H1 (cell line): ENCODE measurements around the gene CACNB2. TPM values are rescaled to one million over a fixed set of nuclear protein-coding genes. Genes with fewer than 3 reads are reported as not detected.

Source experiments
- CTCF ChIA-PET: fragments of 300-600 bp; sonication (Branson Sonifier 250); formaldehyde crosslinking; loops from one replicate; lab custom pipeline; 2021; ENCODE audit not compliant: partially characterized antibody; lab: Charles Lee
- POLR2A ChIA-PET: fragments of 300-600 bp; sonication (Branson Sonifier 250); formaldehyde crosslinking; loops from one replicate; lab custom pipeline; 2021; ENCODE audit warnings: inconsistent platforms; ENCODE audit not compliant: partially characterized antibody; lab: Charles Lee
- DNase-seq, 2 experiments: peaks; one replicate each; pipeline versions ENCODE4 v3.0.0 to v3.0.0-alpha.2; 2010 to 2022; ENCODE audit warnings: low spot score in 2 of 2, low read depth in 1 of 2, mixed read lengths in 1 of 2
- FAIRE-seq: peaks from 2 replicates; lab custom pipeline; 2011; peaks lifted over from hg19 to GRCh38; lab: Jason Lieb, UNC
- H2AFZ ChIP-seq: 2 replicates; pipeline ENCODE4 v1.8.1; 2012; ENCODE audit warnings: low read length, inconsistent platforms
- H2AK5ac ChIP-seq: 2 replicates; pipeline ENCODE4 v1.6.1; 2013; ENCODE audit warnings: low read depth, low read length
- H2BK120ac ChIP-seq: replicated peaks from 2 replicates; pipeline ENCODE3; 2013; ENCODE audit warnings: low read depth, low read length, inconsistent platforms
- H2BK12ac ChIP-seq: 2 replicates; pipeline ENCODE4 v1.6.1; 2013; ENCODE audit warnings: low read depth, low read length
- H2BK15ac ChIP-seq: 2 replicates; pipeline ENCODE4 v1.6.1; 2013; ENCODE audit warnings: low read length
- H2BK20ac ChIP-seq: 2 replicates; pipeline ENCODE4 v1.6.1; 2013; ENCODE audit warnings: low read length
- H2BK5ac ChIP-seq: 2 replicates; pipeline ENCODE4 v1.6.1; 2013; ENCODE audit warnings: low read depth, low read length
- H3K14ac ChIP-seq: 2 replicates; pipeline ENCODE4 v1.6.1; 2013; ENCODE audit warnings: inconsistent platforms; ENCODE audit not compliant: insufficient read length
- H3K18ac ChIP-seq: 2 replicates; pipeline ENCODE4 v1.6.1; 2013; ENCODE audit warnings: low read length; ENCODE audit errors: extremely low read depth
- H3K23ac ChIP-seq: 2 replicates; pipeline ENCODE4 v1.6.1; 2013; ENCODE audit warnings: inconsistent platforms; ENCODE audit not compliant: insufficient read length
- H3K23me2 ChIP-seq: 2 replicates; pipeline ENCODE4 v1.6.1; 2013; ENCODE audit warnings: low read depth, low read length
- H3K27ac ChIP-seq: 2 replicates; pipeline ENCODE4 v1.6.1; 2011; ENCODE audit warnings: low read depth, low read length, inconsistent platforms
- H3K27me3 ChIP-seq, 4 experiments: replicated peaks in 1 of 4; 1 replicate in 1 of 4; 2 replicates in 3 of 4; pipeline versions ENCODE4 v1.6.1 to v1.8.1; 2011 to 2013; ENCODE audit warnings: low read length in 3 of 4, mild to moderate bottlenecking in 3 of 4, inconsistent platforms in 2 of 4, mixed read lengths in 2 of 4, moderate library complexity in 1 of 4; ENCODE audit not compliant: control insufficient read depth in 3 of 4, insufficient read depth in 3 of 4; ENCODE audit errors: extremely low read depth in 1 of 4
- H3K36me3 ChIP-seq, 4 experiments: 2 replicates each; pipeline versions ENCODE4 v1.6.1 to v1.8.1; 2011 to 2013; ENCODE audit warnings: mild to moderate bottlenecking in 4 of 4, low read length in 3 of 4, moderate library complexity in 2 of 4, control low read depth in 1 of 4, inconsistent platforms in 1 of 4; ENCODE audit not compliant: insufficient read depth in 4 of 4, control insufficient read depth in 2 of 4
- H3K4ac ChIP-seq: replicated peaks from 2 replicates; pipeline ENCODE3; 2013; ENCODE audit warnings: low read length, low read depth, mixed read lengths, inconsistent platforms; ENCODE audit not compliant: insufficient read length
- H3K4me1 ChIP-seq, 4 experiments: replicated peaks in 1 of 4; 1 replicate in 1 of 4; 2 replicates in 3 of 4; pipeline versions ENCODE4 v1.6.1 to v1.8.1; 2011 to 2013; ENCODE audit warnings: low read length in 3 of 4, inconsistent platforms in 2 of 4, mixed read lengths in 1 of 4; ENCODE audit not compliant: insufficient read depth in 4 of 4, control insufficient read depth in 3 of 4
- H3K4me2 ChIP-seq, 2 experiments: 2 replicates each; pipeline versions ENCODE4 v1.6.1 to v1.8.1; 2011 to 2013; ENCODE audit warnings: low read depth in 2 of 2, low read length in 2 of 2, control low read depth in 1 of 2, inconsistent platforms in 1 of 2, mild to moderate bottlenecking in 1 of 2; ENCODE audit not compliant: insufficient read depth in 1 of 2
- H3K4me3 ChIP-seq, 4 experiments: fragments of 200-600, 300-600 bp in 1 of 4; sonication (generic), shearing (Covaris generic), sonication (Bioruptor Twin) in 1 of 4; 2 replicates each; pipeline versions ENCODE4 v1.5.1 to v1.8.1; 2011 to 2016; ENCODE audit warnings: low read length in 4 of 4, low read depth in 3 of 4, control low read depth in 2 of 4, inconsistent platforms in 2 of 4, mild to moderate bottlenecking in 2 of 4, mixed read lengths in 1 of 4, moderate library complexity in 1 of 4; ENCODE audit not compliant: insufficient read depth in 2 of 4; ENCODE audit errors: extremely low read depth in 1 of 4
- H3K56ac ChIP-seq: replicated peaks from 2 replicates; pipeline ENCODE3; 2013; ENCODE audit warnings: low read depth, mild to moderate bottlenecking, mixed read lengths, low read length, inconsistent platforms; ENCODE audit not compliant: insufficient read length
- H3K79me1 ChIP-seq: 2 replicates; pipeline ENCODE4 v1.6.1; 2013; ENCODE audit warnings: low read depth, low read length, control low read depth
- H3K79me2 ChIP-seq, 2 experiments: 2 replicates each; pipeline versions ENCODE4 v1.6.1 to v1.8.1; 2012 to 2013; ENCODE audit warnings: low read length in 2 of 2, mild to moderate bottlenecking in 2 of 2, inconsistent platforms in 1 of 2; ENCODE audit not compliant: insufficient read depth in 2 of 2, control insufficient read depth in 1 of 2
- H3K9ac ChIP-seq, 4 experiments: replicated peaks in 1 of 4; 1 replicate in 1 of 4; 2 replicates in 3 of 4; pipeline versions ENCODE4 v1.6.1 to v1.8.1; 2011 to 2013; ENCODE audit warnings: low read depth in 3 of 4, low read length in 3 of 4, control low read depth in 2 of 4, mild to moderate bottlenecking in 2 of 4, moderate library complexity in 2 of 4, inconsistent platforms in 1 of 4; ENCODE audit errors: extremely low read depth in 1 of 4
- H3K9me3 ChIP-seq, 2 experiments: 2 replicates each; pipeline versions ENCODE4 v1.6.1 to v1.8.1; 2012 to 2013; ENCODE audit warnings: mild to moderate bottlenecking in 2 of 2, moderate library complexity in 2 of 2, control low read depth in 1 of 2, inconsistent platforms in 1 of 2, low read depth in 1 of 2, low read length in 1 of 2, mixed read lengths in 1 of 2; ENCODE audit not compliant: insufficient read depth in 2 of 2
- H4K20me1 ChIP-seq, 2 experiments: replicated peaks in 1 of 2; 2 replicates each; pipeline versions ENCODE3 to v1.8.1; 2011 to 2013; ENCODE audit warnings: inconsistent platforms in 2 of 2, low read length in 2 of 2, mild to moderate bottlenecking in 1 of 2; ENCODE audit not compliant: insufficient read depth in 2 of 2, control insufficient read depth in 1 of 2
- H4K5ac ChIP-seq: 2 replicates; pipeline ENCODE4 v1.6.1; 2013; ENCODE audit warnings: low read length, low read depth, mixed read lengths, inconsistent platforms; ENCODE audit not compliant: insufficient read length
- H4K8ac ChIP-seq: 2 replicates; pipeline ENCODE4 v1.8.0; 2013; ENCODE audit warnings: mild to moderate bottlenecking, moderate library complexity, low read length, inconsistent platforms; ENCODE audit not compliant: insufficient read depth; ENCODE audit errors: extremely low read depth
- H4K91ac ChIP-seq: replicated peaks from 2 replicates; pipeline ENCODE3; 2013; ENCODE audit warnings: low read length, mixed read lengths, inconsistent platforms; ENCODE audit not compliant: insufficient read length
- ATF3 ChIP-seq: IDR thresholded peaks from 2 replicates; pipeline ENCODE4 v1.6.1; 2011; ENCODE audit warnings: low read depth, mild to moderate bottlenecking, low read length; ENCODE audit not compliant: insufficient read depth
- EP300 ChIP-seq, 2 experiments: IDR thresholded peaks; 1 replicate in 1 of 2; 2 replicates in 1 of 2; pipeline ENCODE4 v1.6.1; 2011 to 2012; ENCODE audit warnings: low read depth in 2 of 2, low read length in 2 of 2, mild to moderate bottlenecking in 2 of 2, borderline replicate concordance in 1 of 2, inconsistent platforms in 1 of 2, moderate library complexity in 1 of 2
- HDAC2 ChIP-seq, 2 experiments: fragments of 300-600 bp in 1 of 2; sonication (generic) in 1 of 2; IDR thresholded peaks; 2 replicates each; pipeline ENCODE4 v1.6.1; 2011 to 2012; ENCODE audit warnings: low read depth in 2 of 2, low read length in 2 of 2, mild to moderate bottlenecking in 2 of 2, moderate library complexity in 2 of 2, borderline replicate concordance in 1 of 2, inconsistent platforms in 1 of 2
- HDAC6 ChIP-seq: IDR thresholded peaks from one replicate; pipeline ENCODE4 v1.7.1; 2012; ENCODE audit warnings: low read depth, mild to moderate bottlenecking, inconsistent platforms, low read length, moderate library complexity
- KDM5A ChIP-seq: fragments of 200-600 bp; IDR thresholded peaks from 2 replicates; pipeline ENCODE4 v1.7.1; 2012; ENCODE audit warnings: mild to moderate bottlenecking, low read length, inconsistent platforms, mixed read lengths
- NRF1 ChIP-seq: IDR thresholded peaks from 2 replicates; pipeline ENCODE4 v1.6.1; 2011; ENCODE audit warnings: mild to moderate bottlenecking, low read depth, low read length, improper control_type of control experiment
- RAD21 ChIP-seq, 2 experiments: IDR thresholded peaks in 1 of 2; conservative IDR thresholded peaks in 1 of 2; 2 replicates each; pipeline ENCODE4 v1.6.1; 2011; ENCODE audit warnings: low read depth in 2 of 2, low read length in 2 of 2, improper control_type of control experiment in 1 of 2, inconsistent platforms in 1 of 2, mild to moderate bottlenecking in 1 of 2, moderate library complexity in 1 of 2
- RXRA ChIP-seq: IDR thresholded peaks from 2 replicates; pipeline ENCODE4 v1.6.1; 2011; ENCODE audit warnings: low read depth, mild to moderate bottlenecking, low read length, moderate library complexity; ENCODE audit not compliant: insufficient read depth
- TEAD4 ChIP-seq: IDR thresholded peaks from 2 replicates; pipeline ENCODE4 v1.6.1; 2012; ENCODE audit warnings: low read depth, low read length, inconsistent platforms, mixed read lengths
- WGBS, 2 experiments: shearing (Covaris generic) in 1 of 2; methylation state at CpG; one replicate each; pipeline versions ENCODE4 v1.1.6 to v1.1.7; 2013 to 2015; ENCODE audit warnings: low lambda C conversion rate in 2 of 2, mixed read lengths in 2 of 2, inconsistent platforms in 1 of 2, low coverage in 1 of 2, missing lambda C conversion rate in 1 of 2; ENCODE audit not compliant: insufficient replicate concordance in 2 of 2, insufficient coverage in 1 of 2, insufficient read length in 1 of 2; ENCODE audit errors: extremely low coverage in 1 of 2, missing lambda C conversion rate in 1 of 2; 5-methylcytosine and 5-hydroxymethylcytosine counted together
- polyA plus RNA-seq, 7 experiments: library from polyadenylated mRNA; depleted of rRNA in 3 of 7; stranded (reverse) in 5 of 7; unstranded in 2 of 7; fragments of >200 nt in 5 of 7; fragments of 200-250 nt in 2 of 7; gene quantifications; 1 replicate in 5 of 7; 2 replicates in 1 of 7; 4 replicates in 1 of 7; pipeline versions ENCODE4 v1.2.1 to v1.2.3, GENCODE V29; 2011 to 2013; ENCODE audit warnings: missing spikeins in 2 of 7, mixed read lengths in 2 of 7
- total RNA-seq: library from RNA; stranded (reverse); fragmentation: NEBNext Ultra II Directional; extraction: Animal tissue kit (Norgen Biotek cat#: 25700); gene quantifications from 2 replicates; pipeline ENCODE4 v1.2.1, GENCODE V29; 2021
- TF ChIP-seq, protein P1 (sequence below): IDR thresholded peaks from 2 replicates; pipeline ENCODE4 v1.6.1; 2012; ENCODE audit warnings: low read length, inconsistent platforms

CACNB2 gene
- total and polyA plus RNA-seq, 2 of the 8 experiments (the other 6 are each of a cell fraction or from before 2014, with no cell fraction given) = 2.4 to 3.2 TPM

DNA sequence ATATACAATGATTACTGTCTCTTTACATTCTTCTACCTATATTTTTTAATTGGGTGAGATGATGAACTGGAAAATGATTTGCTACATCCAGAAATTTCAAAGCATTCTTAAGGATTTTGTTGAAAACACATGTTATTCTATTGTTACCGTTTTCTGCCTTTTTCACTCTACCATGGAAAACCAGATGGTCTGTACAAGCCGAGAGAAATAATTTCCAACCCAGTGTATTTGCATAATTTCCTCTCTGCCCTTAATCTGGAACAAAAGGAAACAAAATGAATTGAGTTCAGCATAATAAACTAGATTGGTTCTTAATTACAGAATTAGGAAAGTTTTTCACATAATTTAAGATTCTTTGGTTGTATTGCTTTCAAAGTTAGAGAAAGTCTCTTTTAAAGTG is 211.2 kb downstream of the CACNB2 start:
- H3K23me2 ChIP-seq = no peaks in the 10 kb centered on the region
- H3K18ac ChIP-seq = no peak overlapping the region
- no peak overlapping the region for H2BK120ac ChIP-seq
- H4K8ac ChIP-seq = no peak overlapping the region
- H2AK5ac ChIP-seq = no peak overlapping the region
- H3K4ac ChIP-seq = no peak overlapping the region
- peaks cover 0 to 3% (median 0%) of the 10 kb centered on the region in 4 experiments; a peak in 1 of 7 replicates for H3K4me1 ChIP-seq
- no peak overlapping the region for H2AFZ ChIP-seq
- H3K36me3 ChIP-seq = no peaks in the 10 kb centered on the region
- no peaks in the 10 kb centered on the region for H3K79me1 ChIP-seq
- no peak for FAIRE-seq
- no peak overlapping the region for H2BK12ac ChIP-seq
- POLR2A ChIA-PET = interaction anchor here (0.6 kb wide), 1 partner anchor 223 kb away, joined by 3 read pairs; no protein-coding TSS in a partner anchor
- H3K27me3 ChIP-seq = no peaks in the 10 kb centered on the region
- no peaks in the 10 kb centered on the region for H3K9me3 ChIP-seq
- no peak overlapping the region for H4K91ac ChIP-seq
- H3K23ac ChIP-seq = no peak overlapping the region
- H2BK15ac ChIP-seq = no peak overlapping the region
- H3K4me2 ChIP-seq = no peak overlapping the region
- H2BK20ac ChIP-seq = no peak overlapping the region
- no peaks in the 10 kb centered on the region for H4K20me1 ChIP-seq
- CTCF ChIA-PET = no interaction called here
- no peak overlapping the region for H4K5ac ChIP-seq
- H3K14ac ChIP-seq = no peak overlapping the region
- no peak for DNase-seq
- H2BK5ac ChIP-seq = no peak overlapping the region
- WGBS, 2 experiments = 95% methylated on average over 2 of the region's 2 CpGs; no CpG with 5 or more reads in 1 of the 2 experiments
- H3K56ac ChIP-seq = no peak overlapping the region
- H3K79me2 ChIP-seq = no peaks in the 10 kb centered on the region
- no peak overlapping the region for H3K4me3 ChIP-seq
- H3K27ac ChIP-seq = no peak overlapping the region
- H3K9ac ChIP-seq = no peak overlapping the region
- TF ChIP-seq RAD21 (IDR thresholded peaks at IDR 0.05 in 1 of 2, conservative IDR thresholded peaks at IDR 0.05 in 1 of 2; ENCODE audit: low read depth in 2 of 2, low read length in 2 of 2) (no peak), RXRA (no peak), EP300 (IDR thresholded peaks at IDR 0.05; ENCODE audit: borderline replicate concordance in 1 of 2, low read depth in 2 of 2, low read length in 2 of 2) (no peak), TEAD4 (no peak), HDAC6 (no peak), HDAC2 (IDR thresholded peaks at IDR 0.05; ENCODE audit: borderline replicate concordance in 1 of 2, low read depth in 2 of 2, low read length in 2 of 2) (no peak), NRF1 (no peak), KDM5A (no peak), ATF3 (no peak)
- TF ChIP-seq, protein P1, sequence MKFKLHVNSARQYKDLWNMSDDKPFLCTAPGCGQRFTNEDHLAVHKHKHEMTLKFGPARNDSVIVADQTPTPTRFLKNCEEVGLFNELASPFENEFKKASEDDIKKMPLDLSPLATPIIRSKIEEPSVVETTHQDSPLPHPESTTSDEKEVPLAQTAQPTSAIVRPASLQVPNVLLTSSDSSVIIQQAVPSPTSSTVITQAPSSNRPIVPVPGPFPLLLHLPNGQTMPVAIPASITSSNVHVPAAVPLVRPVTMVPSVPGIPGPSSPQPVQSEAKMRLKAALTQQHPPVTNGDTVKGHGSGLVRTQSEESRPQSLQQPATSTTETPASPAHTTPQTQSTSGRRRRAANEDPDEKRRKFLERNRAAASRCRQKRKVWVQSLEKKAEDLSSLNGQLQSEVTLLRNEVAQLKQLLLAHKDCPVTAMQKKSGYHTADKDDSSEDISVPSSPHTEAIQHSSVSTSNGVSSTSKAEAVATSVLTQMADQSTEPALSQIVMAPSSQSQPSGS = no peak
